GM19351 (cell line): Measurements from ENCODE around the gene TRAF3.
"Not testable (repeated sequence)": the region's sequence is repeated elsewhere in the genome, so short reads cannot be mapped to it uniquely, and the experiment has no call there.

ENCODE experiments used
- ATAC-seq: cut with Tn5 transposase; IDR thresholded peaks from one replicate; pipeline ENCODE4 v1.9.1; 2021; ENCODE audit warnings: mild to moderate bottlenecking, moderate library complexity; ENCODE audit not compliant: unreplicated experiment

TRAF3 gene

DNA sequence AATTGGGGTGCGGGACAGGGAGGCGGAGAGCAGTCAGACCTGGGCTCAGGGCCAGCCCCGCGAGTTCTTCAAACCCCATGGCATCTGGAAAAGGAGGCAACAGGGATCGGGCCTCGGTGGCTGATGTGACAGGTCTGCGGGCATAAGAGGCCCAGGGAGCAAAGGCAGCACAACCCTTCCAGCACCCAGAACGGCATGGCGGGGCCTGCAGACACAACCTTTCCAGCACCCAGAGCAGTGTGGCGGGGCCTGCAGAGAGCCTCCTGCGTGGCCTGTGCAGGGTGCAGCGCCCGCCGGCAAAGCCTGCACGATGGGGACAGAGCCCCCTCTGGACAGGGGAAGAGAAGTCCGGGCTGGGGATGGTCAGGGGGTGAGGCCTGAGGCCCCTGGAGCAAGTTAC lies 26.2 kb upstream of the TRAF3 start:
- ATAC-seq: no peak

DNA sequence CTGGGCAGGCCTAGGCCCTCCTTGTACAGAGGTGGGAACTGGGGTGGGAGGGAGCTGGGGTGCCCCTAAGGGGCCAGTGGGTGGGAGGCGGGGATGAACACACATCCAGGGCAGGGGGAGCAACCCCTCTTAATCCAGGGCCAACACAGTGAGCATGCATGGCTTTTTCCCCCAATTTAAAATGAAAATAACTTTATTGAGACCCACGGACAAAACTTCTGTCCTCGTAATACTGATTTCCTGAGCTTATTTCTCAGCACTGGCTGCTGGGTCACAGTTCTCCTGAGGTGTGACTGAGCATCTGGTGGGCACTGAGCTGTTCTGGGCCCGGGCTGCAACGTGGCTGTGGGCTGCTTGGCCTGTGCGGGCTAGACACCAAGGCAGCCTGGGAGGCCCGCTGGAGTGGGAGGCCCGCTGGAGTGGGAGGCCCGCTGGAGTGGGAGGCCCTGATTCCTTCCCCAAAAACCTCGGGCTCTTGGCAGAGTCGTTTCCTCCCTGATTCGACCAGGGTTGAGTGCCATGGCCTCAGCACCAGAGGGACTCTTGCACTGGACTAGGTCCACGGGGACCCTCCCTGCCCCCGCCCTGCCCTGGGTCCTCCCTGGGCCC lies 24.9 kb upstream of the TRAF3 start:
- no peak for ATAC-seq

DNA sequence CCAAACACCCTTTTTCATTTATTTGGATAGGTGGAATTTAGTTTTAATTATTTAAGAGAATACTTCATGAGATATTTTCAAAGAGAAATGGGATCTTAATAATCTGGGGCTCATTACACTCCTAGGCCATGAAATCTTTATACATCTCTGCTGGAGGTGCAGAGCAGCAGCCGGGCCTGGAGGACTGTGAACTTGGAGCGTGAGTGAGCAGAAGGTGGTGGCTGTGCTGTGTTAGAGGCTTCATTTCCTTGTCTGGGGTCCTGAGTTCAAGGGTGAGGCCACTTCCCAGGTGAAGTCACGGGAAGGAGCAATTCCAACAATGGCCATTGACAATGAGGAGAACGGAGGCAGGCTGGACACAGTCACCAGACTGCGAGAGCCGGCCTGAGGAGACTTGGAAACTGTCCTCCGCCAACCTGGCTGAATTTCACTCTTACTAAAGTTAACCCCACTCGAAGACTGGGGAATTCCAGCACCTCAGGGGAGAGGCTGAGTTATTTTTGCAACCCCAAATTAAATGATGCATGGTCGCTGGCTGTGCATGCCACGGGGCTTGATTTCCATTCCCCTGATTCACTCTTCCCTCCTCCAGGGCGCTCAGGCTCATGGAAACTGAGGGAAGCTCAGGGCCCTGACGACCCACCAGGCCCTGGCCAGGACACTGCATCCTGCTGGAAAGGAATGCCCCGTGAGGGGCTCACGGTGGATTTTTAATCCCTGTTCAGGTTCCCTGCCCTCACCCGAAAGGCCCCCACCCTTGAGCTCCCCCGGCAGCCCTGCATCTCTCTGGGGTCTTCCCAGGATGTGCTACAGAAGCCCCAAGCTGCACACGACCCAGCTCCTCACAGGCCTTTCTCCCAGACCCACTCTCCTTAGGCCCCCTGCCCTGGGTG lies 22.6 kb upstream of the TRAF3 start:
- ATAC-seq: no peak

DNA sequence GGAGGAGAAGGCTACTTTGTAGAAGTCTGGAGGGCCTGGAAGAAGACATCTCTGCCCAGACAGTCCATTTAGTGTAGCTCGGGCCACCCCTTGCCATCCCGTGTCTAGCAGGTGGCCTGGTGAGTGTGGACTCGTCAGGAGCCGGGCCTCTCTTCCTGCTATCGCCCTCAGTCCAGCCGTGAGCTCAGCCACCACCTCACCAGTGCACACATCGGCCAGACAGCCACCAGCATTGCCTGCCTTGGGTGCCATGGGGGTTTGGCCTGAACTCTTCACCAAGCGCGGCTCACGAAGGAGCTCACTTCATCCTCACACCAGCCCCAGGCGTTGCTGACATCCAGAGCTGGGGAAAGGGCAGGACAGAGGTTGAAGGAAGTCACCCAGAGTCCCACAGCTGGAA lies 19.6 kb upstream of the TRAF3 start:
- no peak for ATAC-seq

DNA sequence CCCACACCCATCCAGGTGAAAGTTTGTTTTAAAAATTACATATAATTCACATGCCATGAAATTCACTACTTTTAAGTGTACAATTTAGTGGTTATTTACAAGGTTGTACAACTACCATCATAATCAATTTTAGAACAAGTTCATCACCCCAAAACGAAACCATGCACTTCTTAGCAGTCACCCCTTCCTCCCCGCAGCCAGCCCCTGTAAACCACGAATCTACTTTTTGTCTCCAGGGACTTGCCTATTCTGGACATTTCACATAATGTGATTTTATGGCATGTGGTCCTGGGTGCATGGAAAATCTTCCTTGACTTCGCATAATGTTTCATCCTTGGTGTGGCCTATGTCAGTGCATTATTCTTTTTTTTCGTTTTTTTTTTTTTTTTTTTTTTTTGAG lies 19.2 kb upstream of the TRAF3 start:
- ATAC-seq: no peak

DNA sequence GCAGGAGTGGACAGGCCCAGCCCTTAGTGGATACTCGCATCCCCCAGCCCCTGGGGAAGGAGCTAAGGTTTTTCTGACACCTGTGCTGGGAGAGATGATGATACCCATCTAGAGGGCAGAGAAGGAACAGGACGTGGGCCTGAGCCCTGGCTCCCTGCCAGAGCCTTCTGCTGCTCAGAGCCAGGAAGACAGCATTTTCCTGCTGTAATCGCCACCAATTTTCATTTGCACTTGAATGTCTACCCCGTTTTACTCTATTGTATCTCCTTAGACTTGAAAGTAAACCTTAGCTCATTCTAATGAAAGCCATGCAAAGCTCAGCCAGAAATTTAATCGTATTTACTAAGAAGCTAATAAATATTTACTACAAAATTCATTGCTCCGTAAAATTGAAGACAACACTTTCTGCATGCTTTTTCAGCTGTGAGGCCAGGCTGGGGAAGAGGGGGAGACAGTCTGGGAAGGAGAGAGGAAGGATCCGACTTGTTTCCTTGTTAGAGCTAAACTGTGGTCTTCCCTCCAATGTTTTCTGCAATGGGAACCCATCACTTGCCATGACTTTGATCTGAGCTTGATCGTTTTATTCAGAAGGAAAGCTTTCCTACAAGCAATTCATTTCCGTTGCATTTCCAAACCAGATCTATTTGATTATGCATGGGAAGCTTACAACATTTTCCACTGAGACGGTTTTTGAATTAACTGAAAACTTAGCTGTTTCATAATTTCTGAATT lies 17.6 kb upstream of the TRAF3 start:
- ATAC-seq: no peak

DNA sequence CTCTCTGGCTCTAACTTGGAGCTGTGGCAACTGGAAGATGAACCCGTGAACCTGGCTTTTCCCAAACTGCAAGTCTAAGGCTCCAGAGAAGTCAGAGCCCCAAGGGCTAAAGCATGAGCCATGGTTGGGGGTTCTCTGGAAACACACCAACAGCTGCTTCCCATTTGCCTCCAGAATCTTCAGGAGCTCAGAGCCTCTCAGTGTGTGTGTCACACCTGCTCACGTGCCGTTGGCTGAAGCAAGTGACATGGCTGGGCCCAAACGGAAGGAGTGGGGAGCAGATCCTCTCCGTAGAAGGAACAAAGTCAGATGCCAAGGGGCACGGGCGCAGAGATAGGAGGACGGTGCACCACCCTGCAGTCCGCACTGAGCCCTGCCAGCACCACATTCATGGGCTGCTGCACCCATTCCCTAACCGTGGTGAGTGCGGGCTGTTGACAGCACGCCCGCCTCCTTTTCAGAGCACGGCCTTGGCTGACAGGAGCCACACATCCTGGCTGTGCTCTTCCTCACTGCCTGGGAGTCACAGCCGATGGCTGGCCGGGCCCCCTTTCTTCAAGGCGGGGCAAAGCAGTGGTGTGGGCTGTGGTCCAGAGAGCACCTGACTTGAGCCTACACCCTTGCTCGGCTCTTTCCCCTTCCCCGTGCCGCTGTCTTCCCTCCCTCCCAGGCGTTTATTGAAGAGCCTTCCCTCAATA lies 16.6 kb upstream of the TRAF3 start:
- ATAC-seq: no peak

DNA sequence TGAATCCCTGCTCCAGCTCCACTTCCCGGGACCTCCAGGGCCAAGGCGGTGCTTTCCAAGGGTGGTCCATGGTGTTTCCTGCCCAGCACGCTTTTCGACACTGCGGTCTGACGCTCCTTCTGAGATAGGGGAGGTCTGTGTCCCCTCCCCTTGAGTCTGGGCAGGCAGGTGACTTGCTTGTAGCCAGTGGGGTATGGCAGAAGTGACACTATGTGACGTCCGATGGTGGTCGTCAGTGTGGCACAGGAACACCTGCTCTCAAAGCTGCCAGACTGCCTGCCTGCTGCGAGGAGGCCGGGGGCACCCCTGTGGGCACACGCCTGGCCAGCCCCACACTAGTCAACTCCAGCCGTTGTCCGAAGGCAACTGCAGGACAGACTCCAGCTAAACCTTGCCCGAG lies 16.0 kb upstream of the TRAF3 start:
- ATAC-seq: no peak

DNA sequence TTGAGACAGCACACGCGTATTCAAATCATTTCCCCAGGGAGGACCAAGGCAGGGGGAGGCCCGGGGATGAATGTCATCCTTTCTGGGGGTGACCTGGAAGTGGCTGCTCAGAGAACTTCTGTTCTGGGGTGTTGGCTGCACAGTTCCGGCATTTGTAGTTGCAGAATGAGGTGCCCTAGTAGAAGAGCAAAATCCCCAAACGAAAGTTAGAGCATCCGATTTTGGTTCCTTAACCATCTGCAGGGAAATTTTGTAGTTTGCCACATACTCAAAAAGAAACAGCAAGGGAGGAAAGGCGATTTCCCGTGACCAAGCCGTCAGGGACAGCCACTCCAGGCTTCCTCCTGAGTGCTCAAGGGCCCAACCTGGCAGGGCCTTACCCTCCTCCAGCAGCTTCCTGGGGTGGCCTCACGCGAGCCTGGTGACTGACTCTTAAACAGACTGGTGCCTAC lies 13.0 kb upstream of the TRAF3 start:
- peak; percentile 72 for ATAC-seq

DNA sequence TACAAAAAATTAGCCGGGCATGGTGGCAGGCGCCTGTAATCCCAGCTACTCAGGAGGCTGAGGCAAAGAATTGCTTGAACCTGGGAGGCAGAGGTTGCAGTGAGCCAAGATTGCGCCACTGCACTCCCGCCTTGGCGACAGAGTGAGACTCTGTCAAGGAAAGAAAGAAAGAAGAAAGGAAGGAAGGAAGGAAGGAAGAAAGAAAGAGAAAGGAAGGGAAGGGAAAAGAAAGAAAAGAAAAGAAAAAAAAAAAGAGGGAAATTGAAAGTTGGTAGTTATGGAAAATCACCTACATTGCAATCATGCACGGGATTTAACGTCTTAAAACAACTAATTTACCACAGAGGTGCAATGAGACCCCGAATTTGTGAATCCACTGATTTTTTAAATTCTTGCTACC lies 11.5 kb upstream of the TRAF3 start:
- ATAC-seq: not testable (repeated sequence)

DNA sequence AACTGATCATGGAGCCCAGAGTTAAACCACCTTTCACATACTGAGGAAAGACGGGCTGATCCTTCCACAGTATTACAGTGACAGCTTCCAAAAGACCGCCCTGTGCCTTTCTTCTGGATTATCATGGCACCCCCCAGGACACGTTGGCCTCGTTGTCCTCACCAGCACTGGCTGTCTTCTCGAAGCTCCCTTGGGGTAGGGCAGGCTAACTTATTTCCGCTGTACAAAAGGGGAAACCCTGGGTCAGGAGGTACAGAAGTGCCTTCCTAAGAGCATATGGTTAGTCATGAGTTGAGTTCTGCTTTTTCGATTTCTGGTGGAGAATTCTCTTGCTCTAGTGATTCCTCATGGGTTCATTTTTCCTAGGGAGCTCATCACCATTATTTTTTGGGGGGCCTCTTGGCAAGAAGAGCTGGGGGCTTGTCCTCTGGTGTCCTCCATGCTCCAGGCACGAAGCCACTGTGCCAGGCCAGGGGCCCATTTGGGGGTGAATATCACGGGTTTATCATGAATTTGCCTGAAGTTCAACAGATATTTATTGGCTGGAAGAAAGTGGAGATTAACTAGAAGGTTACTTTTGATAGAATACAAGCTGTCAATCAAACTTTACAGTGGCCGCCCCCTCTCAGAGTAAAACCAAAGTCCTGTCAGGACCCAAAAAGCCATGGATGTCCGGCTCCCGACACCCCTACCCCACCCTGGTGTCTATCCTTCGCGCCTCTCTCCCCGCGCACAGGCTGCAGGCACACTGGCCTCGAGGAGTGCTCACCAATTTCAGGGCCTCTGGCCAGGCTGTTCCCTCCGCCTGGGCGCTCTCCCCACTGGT lies 8.8 kb upstream of the TRAF3 start:
- ATAC-seq: peak; percentile 75

DNA sequence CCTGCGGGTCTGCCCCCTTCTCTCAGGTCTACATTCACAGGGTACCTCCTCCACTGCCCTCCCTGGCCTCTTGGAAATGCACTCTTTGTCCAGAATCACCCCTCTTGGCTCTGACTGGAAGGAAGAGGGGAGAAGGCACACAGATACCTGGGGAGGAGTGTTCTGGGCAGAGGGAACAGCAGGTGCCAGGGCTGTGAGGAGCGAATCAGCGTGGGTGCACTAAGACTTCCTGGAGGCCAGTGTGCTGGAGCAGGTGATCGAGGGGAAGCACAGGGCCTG lies 8.3 kb upstream of the TRAF3 start:
- ATAC-seq: no peak

DNA sequence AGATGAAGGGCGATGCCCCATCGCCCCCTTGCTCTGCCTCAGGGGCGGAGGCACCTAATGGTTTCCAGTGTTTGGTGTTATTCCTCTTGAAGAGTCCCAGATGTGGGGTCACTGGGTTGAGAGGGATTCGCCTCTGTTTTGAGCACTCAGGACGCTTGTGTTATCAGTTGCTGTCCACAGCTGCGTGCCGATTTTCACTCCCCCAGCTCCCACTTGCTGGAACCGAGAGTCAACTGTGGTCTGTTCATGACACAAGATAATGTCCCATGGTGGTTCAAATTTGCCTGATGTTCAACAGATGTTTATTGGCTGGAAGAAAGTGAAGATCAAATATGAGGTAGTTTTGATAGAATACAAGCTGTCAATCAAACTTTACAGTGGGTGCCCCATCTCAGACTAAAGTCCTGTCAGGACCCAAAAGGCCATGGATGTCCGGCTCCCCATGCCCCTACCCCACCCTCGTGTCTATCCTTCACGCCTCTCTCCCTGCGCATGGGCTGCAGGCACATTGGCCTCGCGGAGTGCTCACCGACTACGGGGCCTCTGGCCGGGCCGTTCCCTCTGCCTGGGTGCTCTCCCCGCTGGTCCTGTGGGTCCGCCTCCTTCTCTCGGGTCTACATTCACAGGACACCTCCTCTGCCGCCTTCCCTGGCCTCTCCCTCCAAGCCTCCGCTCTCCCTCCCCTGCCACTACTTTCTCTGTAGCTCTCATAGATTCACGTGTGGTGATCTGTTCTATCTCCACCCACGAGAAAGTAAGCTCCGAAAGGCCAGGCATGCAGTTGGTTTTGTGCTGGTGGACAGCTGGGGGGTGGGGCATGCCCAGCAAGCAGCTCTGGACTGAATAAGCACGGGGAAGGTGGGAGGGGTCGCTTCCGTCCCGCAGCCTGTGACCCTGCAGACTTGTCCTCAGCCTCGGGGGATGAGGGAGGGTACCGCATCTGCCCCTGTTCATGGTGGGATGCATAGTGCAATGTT lies 6.8 kb upstream of the TRAF3 start:
- ATAC-seq: no peak

DNA sequence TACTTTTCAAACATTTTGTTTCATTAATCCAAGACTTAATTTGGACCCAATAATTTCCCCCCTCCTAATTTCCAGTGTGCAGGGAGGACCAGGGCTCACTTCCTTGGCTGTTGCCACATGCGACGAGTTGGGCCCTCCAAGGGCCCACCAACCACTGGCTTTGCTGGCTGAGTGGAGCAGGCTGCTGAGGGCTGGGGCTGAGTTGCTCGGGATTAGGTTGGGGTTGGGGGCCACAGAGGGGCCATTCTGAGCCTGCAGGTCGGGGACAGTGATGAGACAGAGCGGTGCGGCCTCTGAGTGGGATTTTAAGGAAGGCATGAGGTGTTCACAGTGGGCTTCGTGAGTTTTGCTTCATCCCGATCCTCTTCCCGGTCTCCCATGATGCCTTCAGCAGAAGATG lies 6.1 kb upstream of the TRAF3 start:
- ATAC-seq: no peak

DNA sequence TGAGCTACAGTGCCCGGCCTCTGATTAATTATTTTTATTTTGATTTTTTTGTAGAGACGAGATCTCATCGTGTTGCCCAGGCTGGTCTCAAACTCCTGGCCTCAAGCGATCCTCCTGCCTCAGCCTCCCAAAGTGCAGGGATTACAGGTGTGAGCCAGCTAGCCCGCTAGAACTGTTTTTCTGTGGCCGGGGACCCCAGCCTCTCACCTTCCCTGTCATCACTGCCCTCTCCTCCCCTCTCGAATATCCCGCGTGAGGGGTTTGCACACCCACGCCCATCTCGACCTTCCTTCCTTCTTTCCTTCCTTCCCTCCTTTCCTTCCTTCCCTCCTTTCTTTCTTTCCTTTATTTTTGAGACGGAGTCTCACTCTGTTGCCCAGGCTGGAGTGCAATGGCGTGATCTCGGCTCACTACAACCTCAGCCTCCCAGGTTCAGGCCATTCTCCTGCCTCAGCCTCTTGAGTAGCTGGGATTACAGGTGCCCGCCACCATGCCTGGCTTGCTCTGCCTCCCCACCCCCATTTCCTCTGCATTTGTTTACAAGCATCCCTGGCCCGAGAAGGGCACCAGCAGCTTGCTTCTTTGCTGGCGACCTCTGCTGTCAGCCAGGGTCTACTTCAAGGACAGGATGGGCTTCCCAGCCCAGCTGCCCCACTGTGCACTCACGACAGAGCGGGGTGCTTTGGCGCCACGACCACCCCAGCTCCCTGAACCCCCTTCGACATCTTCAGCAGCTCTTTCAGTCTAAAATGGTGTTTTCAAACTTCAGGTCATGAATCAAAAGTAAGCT lies 4.3 kb upstream of the TRAF3 start:
- ATAC-seq: no peak

DNA sequence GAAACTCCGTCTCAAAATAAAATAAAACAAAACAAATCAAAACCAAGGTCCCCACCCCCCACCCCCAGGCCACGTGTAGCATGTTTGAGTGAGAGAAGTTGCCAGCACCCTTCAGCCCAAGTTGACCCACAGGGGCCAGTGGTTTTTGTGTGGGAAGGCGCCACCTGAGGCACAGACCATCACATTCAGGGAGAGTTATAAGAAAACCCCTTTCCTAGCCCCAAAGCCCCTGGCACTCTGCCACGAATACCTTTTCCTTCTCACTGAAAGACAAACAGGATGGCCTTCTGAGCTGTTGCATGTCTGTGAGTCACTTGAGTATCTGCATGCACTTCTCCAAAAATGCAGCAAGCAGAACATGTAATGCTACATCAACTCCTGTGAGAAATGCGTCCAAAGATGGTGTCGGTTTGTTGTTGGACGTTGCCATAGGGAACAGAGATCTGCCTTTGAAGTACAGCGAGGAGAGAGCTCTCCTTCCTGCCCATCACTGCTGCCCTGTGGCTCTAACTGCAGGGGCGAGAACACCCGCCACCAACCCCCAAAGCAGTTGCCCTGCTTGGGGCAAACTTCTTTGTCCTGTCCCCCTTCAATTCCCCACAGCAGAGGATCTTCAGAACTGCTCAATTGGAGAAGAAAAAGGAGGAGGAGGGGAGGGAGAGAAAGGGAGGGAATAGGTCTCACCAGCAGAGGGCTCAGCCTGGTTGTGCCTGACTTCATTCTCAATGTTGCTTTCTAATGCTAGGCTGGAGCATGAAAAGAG lies 2.7 kb upstream of the TRAF3 start:
- peak; percentile 41 for ATAC-seq

DNA sequence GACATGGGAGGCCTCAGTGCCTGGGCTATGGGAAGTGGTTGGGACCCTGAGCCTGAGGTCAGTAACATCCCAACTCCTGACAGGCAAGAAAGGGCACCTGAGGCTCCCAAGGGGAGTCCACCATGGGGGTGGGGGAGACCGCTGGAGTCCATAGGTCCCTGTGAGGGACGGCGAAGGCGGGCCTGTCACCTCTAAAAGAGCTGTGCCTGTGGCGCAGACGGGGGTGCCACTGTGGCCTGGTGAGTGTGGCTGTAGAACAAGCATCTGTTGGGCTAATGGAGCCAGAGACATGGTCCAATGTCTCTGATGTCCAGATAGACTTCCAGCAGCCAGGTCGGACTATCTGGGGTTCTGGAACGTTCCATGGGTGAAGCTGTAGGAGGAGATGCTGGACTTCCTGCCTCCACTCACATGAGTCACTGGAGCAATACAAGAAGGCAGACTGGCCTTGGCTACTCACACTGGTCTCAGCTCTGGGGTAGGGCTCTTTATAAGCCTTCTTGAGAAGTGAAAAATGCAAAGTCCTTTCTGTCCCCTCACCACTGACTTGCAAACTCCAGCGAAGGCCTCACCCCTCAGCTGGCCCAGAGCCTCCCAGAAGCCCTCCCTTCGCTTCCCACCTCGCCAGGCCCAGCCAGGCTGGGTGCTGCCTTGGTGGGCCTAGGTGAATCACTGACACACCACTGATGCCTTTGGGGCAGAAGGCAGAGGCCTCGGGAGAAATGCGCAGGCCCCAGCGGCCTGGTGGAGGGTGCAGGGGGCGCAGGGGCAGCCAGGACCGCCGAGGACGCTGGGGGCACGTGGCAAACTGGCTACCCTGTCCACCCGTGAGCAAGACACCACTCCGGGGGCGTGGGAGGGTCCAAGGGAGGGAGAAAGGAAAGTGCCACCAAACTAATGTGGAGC lies 1.1 kb upstream of the TRAF3 start:
- ATAC-seq: no peak
